Skeletal muscle satellite cell (primary cell): ENCODE measurements around the gene TAF3.

Experiments
- H3K27me3 ChIP-seq: 2 replicates; pipeline ENCODE4 v1.7.0; 2013; ENCODE audit warnings: low read length; ENCODE audit not compliant: control insufficient read depth, insufficient read depth
- H3K36me3 ChIP-seq: 2 replicates; pipeline ENCODE4 v1.7.0; 2013; ENCODE audit warnings: mild to moderate bottlenecking, control low read depth, low read length; ENCODE audit not compliant: insufficient read depth
- H3K4me1 ChIP-seq: 2 replicates; pipeline ENCODE4 v1.7.0; 2013; ENCODE audit warnings: low read length; ENCODE audit not compliant: control insufficient read depth, insufficient read depth
- H3K4me2 ChIP-seq: 2 replicates; pipeline ENCODE4 v1.7.0; 2013; ENCODE audit warnings: mild to moderate bottlenecking, low read length
- H3K4me3 ChIP-seq: 2 replicates; pipeline ENCODE4 v1.7.0; 2013; ENCODE audit warnings: low read length
- H3K9ac ChIP-seq: 2 replicates; pipeline ENCODE4 v1.7.0; 2013; ENCODE audit warnings: mild to moderate bottlenecking, low read depth, low read length, moderate library complexity
- H3K9me3 ChIP-seq: replicated peaks from 2 replicates; pipeline ENCODE4 v1.7.0; 2013; ENCODE audit warnings: mild to moderate bottlenecking, control low read depth, low read length

Gene TAF3

DNA sequence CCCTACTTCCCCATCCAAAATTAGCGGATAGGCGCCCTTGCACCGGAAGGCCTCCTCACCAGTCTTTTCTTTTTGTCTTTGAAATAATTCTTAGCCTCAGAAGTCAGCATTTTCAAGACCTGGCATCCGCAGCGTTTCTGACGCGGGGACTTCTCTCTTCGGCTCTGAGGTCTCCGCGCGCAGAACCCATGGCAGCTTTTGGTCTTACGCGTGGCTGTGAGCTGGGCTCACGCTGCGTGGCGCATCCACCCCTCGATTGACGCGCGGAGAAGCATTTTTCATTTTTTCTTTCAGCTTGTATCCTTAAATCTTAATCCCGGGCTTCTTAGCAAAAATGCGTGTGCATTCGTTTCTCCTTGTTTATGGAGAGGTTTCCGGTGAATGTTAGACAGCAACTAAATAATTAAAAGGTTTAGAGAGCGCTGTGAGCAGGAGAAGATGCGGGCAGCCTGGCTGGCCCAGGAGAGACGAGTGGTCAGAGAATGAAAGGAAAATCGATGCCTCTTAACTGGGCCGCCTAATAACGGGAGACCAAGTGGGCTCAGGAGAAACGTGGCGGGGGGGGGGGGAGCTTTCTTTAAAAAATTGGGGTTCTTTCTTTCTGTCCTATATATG, 234.1 kb downstream of the TAF3 start:
- peaks cover 56% of the 10 kb centered on the region for H3K27me3 ChIP-seq
- peak overlapping the region; percentile 90 for H3K4me2 ChIP-seq
- no peak overlapping the region for H3K4me3 ChIP-seq
- no peaks in the 10 kb centered on the region for H3K9me3 ChIP-seq
- peaks cover 35% of the 10 kb centered on the region for H3K4me1 ChIP-seq
- H3K9ac ChIP-seq, result no peak overlapping the region
- no peaks in the 10 kb centered on the region for H3K36me3 ChIP-seq

- peak overlapping the region; percentile 90 for H3K4me2 ChIP-seq
- H3K4me3 ChIP-seq, result peak overlapping the region; percentile 78
- H3K4me1 ChIP-seq, result peaks cover 35% of the 10 kb centered on the region
- peaks cover 51% of the 10 kb centered on the region for H3K27me3 ChIP-seq
- H3K9me3 ChIP-seq, result no peaks in the 10 kb centered on the region
- no peaks in the 10 kb centered on the region for H3K36me3 ChIP-seq
- H3K9ac ChIP-seq, result no peak overlapping the region
These were observed 234.7 kb downstream of the TAF3 start for GRCh38 chr10:8052956-8053445.

GRCh38 chr10:8053446-8054243, 235.3 kb downstream of the TAF3 start:
- peaks cover 36% of the 10 kb centered on the region for H3K4me1 ChIP-seq
- peaks cover 44% of the 10 kb centered on the region for H3K27me3 ChIP-seq
- no peaks in the 10 kb centered on the region for H3K9me3 ChIP-seq
- H3K36me3 ChIP-seq, result peaks cover under 1% of the 10 kb centered on the region
- peak overlapping the region; percentile 21 for H3K9ac ChIP-seq
- peak overlapping the region; percentile 90 for H3K4me2 ChIP-seq
- peak overlapping the region; percentile 78 for H3K4me3 ChIP-seq

GRCh38 chr10:8054244-8054493, 235.9 kb downstream of the TAF3 start:
- H3K4me1 ChIP-seq, result peaks cover 37% of the 10 kb centered on the region

DNA sequence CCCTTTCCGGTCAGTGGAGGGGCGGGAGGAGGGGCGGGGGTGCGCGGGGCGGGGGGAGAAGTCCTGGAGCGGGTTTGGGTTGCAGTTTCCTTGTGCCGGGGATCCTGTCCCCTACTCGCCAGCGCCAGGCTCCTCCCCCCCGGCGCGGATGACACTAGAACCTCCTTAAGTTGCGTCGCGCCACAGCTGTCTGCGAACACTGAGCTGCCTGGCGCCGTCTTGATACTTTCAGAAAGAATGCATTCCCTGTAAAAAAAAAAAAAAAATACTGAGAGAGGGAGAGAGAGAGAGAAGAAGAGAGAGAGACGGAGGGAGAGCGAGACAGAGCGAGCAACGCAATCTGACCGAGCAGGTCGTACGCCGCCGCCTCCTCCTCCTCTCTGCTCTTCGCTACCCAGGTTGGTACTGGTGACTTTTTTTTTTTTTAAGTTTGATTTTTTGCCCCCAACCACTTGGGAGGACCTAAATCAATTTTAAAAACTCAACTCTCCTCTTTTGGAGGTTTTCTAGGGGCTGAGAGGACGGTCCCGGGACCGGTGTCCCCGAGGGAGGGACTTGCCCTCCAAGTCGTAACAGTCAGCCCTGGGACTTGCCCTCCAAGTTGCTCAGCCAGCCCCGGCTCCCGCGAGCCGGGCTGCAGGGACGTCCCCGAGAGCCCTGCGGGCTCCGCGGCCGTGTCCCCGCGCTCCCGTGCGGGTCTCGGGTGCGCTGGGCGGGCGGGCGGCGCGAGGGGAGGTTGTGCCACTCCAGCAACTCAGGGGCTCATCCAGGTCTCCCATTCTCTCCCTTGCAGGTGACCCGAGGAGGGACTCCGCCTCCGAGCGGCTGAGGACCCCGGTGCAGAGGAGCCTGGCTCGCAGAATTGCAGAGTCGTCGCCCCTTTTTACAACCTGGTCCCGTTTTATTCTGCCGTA, 236.4 kb downstream of the TAF3 start, which contains the start of gene GATA3:
Gene GATA3, plus strand, starts transcription at position 195 of the 914 bp plus-strand sequence. CDS start 968 bp downstream, outside the sequence.
- Histone ChIP-seq H3K4me3 (peak within 1 kb of the TSS; percentile 78), H3K27me3 (peaks cover 34% of the 10 kb centered on the region), H3K9me3 (no peaks in the 10 kb centered on the region), H3K36me3 (peaks cover 9% of the 10 kb centered on the region), H3K9ac (peak within 1 kb of the TSS; percentile 61), H3K4me1 (peaks cover 36% of the 10 kb centered on the region), H3K4me2 (peak within 1 kb of the TSS; percentile 90)

More at GRCh38 chr10:8054244-8054493, 235.9 kb downstream of the TAF3 start:
- Histone ChIP-seq H3K4me3 (peak overlapping the region; percentile 78), H3K9ac (peak overlapping the region; percentile 21), H3K9me3 (no peaks in the 10 kb centered on the region), H3K36me3 (peaks cover 6% of the 10 kb centered on the region), H3K27me3 (peaks cover 40% of the 10 kb centered on the region), H3K4me2 (peak overlapping the region; percentile 90)

DNA sequence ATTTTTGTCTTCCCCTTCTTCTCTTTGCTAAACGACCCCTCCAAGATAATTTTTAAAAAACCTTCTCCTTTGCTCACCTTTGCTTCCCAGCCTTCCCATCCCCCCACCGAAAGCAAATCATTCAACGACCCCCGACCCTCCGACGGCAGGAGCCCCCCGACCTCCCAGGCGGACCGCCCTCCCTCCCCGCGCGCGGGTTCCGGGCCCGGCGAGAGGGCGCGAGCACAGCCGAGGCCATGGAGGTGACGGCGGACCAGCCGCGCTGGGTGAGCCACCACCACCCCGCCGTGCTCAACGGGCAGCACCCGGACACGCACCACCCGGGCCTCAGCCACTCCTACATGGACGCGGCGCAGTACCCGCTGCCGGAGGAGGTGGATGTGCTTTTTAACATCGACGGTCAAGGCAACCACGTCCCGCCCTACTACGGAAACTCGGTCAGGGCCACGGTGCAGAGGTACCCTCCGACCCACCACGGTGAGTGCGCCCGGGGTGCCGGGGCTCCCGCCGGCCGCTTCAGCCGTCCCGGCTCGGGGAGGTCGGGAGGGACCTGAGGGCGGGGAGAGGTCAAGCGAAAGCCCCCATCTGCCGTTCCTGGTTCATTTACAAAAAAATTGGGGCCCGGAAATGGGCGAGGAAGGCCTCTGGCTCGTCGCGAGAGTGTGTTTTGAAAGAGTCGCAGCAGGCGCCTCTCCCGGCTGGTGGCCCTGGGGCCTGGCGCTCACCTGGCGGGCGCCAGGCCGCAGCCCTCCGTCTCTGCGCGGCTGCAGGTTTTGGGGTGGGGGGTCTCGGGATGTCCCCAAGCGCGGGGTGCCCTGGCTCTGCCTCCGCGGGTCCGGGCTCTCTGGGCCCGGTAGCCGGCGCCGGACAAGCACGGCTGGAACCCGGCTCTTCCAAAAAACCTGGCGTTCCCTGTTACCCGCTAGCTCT, 237.4 kb downstream of the TAF3 start:
- Histone ChIP-seq H3K4me1 (peaks cover 36% of the 10 kb centered on the region), H3K27me3 (peaks cover 25% of the 10 kb centered on the region), H3K4me2 (peak overlapping the region; percentile 90), H3K9me3 (no peaks in the 10 kb centered on the region), H3K4me3 (peak overlapping the region; percentile 78), H3K9ac (peak overlapping the region; percentile 61), H3K36me3 (peaks cover 9% of the 10 kb centered on the region)

- Histone ChIP-seq H3K27me3 (peaks cover 18% of the 10 kb centered on the region), H3K9ac (no peak overlapping the region), H3K36me3 (peaks cover 12% of the 10 kb centered on the region), H3K4me1 (peaks cover 34% of the 10 kb centered on the region), H3K4me2 (peak overlapping the region; percentile 90), H3K4me3 (peak overlapping the region; percentile 78), H3K9me3 (no peaks in the 10 kb centered on the region)
These were observed 238.1 kb downstream of the TAF3 start for GRCh38 chr10:8056378-8056777.

GRCh38 chr10:8056871-8057331, 238.6 kb downstream of the TAF3 start:
- Histone ChIP-seq H3K9ac (no peak overlapping the region), H3K36me3 (peaks cover 17% of the 10 kb centered on the region), H3K4me2 (peak overlapping the region; percentile 90), H3K4me1 (peaks cover 34% of the 10 kb centered on the region), H3K9me3 (no peaks in the 10 kb centered on the region), H3K27me3 (peaks cover 13% of the 10 kb centered on the region), H3K4me3 (peak overlapping the region; percentile 78)

DNA sequence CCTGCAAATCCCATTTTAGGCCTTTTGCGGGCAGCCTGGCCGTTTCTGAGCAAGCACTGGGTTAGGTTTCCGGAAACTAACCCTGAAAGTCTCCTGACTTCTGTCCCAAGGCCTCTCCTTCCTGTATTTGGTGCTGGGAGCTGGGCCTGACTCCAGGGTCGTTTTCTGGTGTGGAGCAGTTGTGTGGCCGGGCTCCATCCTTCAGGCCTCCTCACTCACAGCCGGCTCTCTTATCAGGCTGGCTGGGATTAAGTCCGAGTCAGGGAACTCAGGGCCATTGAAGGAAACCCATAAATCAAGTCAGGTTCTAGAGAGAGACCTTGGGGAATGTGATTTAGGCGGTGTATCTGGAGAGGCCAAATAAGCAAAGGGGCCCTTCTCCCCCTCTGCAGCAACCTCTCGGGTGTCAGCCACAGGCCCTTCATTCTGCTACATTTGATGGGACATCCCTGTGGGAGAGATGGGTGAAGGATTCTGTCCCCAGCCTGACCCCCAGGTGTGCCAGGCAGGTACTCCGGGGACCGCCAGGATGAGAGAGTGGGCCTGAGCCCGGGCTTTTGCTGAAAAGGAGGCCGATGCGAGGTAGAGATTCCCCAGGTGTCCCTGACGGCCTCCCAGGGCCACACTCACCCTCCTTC, 239.4 kb downstream of the TAF3 start:
- Histone ChIP-seq H3K9me3 (no peaks in the 10 kb centered on the region), H3K27me3 (peaks cover 5% of the 10 kb centered on the region), H3K4me1 (peaks cover 30% of the 10 kb centered on the region), H3K4me2 (peak overlapping the region; percentile 90), H3K36me3 (peaks cover 20% of the 10 kb centered on the region), H3K9ac (no peak overlapping the region), H3K4me3 (no peak overlapping the region)
